AG10803 (cell line): ENCODE data around the gene METTL15.

Experiments
- DNase-seq: peaks from one replicate; pipeline ENCODE4 v3.0.0; 2010; ENCODE audit warnings: low read depth
- H3K4me3 ChIP-seq: 2 replicates; pipeline ENCODE4 v1.5.1; 2011; ENCODE audit warnings: mild to moderate bottlenecking, low read length, control low read depth
- TF ChIP-seq, protein P1 (sequence below): conservative IDR thresholded peaks from 2 replicates; pipeline ENCODE4 v1.5.1; 2011; ENCODE audit warnings: mild to moderate bottlenecking, low read length, control low read depth, inconsistent platforms

METTL15 gene

DNA sequence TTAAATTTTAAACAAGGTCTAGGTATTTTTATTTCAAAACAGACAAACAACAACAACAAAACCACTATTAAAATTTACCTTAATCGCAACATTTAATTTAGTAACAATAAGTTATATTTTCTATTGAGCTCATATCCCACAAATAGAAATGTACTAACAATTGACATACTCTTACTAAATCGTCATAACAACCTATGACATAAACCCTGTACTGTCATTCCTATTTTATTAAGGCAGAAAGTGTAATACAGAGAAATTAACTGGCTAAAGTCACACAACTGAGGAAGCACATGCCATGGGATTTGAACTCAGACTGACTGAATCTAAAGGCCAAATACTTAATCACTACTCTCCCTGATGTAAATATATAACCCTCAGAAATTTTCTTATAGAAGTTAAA is 3.2 kb upstream of the METTL15 start:
- no peak overlapping the region for H3K4me3 ChIP-seq
- DNase-seq = peak; percentile 16
- TF ChIP-seq, protein P1, sequence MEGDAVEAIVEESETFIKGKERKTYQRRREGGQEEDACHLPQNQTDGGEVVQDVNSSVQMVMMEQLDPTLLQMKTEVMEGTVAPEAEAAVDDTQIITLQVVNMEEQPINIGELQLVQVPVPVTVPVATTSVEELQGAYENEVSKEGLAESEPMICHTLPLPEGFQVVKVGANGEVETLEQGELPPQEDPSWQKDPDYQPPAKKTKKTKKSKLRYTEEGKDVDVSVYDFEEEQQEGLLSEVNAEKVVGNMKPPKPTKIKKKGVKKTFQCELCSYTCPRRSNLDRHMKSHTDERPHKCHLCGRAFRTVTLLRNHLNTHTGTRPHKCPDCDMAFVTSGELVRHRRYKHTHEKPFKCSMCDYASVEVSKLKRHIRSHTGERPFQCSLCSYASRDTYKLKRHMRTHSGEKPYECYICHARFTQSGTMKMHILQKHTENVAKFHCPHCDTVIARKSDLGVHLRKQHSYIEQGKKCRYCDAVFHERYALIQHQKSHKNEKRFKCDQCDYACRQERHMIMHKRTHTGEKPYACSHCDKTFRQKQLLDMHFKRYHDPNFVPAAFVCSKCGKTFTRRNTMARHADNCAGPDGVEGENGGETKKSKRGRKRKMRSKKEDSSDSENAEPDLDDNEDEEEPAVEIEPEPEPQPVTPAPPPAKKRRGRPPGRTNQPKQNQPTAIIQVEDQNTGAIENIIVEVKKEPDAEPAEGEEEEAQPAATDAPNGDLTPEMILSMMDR = no peak

DNA sequence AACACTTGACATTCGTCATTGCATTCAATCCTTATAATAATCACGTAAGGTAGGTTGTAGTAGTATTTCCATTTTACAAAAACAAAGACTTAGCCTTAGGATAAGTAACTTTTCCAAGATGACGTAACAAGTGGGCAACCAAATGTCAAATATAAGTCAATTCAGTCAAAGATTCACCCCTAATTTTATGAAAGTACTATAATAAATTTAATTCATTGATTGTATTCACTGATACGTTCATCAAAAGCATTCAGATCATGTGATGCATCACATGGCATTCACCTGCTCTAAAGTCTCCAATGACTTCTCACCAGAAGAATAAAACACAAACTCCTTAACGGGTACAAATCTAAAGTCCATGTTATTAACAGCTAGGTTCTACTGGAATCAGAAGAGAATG is 2.3 kb upstream of the METTL15 start:
- H3K4me3 ChIP-seq = no peak overlapping the region
- TF ChIP-seq, protein P1 = no peak
- DNase-seq = no peak

DNA sequence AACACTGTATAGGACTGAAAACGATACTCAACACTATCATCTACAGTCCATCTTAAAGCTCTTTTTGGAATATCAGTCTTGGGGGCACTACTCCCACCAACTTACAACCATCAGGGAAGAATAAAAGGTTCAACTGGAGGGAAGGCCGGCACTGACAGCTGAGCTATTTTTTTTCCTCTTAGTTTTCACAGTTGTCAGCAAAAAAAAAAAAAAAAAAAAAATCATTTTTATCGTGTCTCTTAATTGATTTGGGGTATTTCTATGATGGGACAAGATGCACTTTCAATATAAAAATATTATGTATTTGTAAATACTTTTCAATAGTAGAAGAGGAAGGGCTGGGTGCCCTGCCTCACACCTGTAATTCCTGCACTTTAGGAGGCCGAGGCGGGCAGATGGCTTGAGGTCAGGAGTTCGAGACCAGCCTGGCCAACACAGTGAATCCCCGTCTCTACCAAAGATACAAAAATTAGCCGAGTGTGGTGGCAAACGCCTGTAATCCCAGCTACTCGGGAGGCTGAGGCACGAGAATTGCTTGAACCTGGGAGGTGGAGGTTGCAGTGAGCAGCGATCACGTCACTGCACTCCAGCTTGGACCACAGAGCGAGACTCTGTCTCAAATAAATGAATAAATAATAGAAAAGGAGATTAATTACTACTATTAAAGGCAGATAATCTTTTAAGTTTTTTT is 1.7 kb upstream of the METTL15 start:
- DNase-seq = no peak
- H3K4me3 ChIP-seq = peak overlapping the region; percentile 86
- TF ChIP-seq, protein P1 = no peak

DNA sequence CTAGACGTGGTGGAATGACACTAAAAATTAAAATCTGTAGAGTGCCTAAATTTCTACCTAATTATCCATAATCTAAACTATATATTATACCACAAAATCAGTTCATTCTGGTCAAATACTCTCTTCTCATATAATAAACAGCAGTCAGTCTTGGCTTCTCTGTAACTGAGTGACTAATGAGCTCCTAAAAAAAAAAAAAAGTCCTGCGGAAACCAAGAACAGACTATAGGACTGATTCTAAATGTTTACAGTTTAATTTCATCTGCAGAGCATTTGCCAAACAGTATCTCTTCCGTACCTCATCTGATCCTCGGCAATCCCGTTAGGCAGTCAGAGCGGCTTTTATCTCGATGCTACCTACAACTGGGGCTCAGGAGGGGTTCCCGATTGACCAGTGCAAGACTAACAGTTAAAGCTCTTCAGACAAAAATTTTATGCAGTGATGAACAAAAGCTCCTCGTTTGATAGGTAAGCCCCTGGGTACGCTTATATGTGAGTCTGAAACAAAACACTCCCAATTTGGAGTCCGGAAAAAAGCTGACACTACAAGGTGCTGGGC is 918 bp upstream of the METTL15 start:
- peak; percentile 19 for DNase-seq

DNA sequence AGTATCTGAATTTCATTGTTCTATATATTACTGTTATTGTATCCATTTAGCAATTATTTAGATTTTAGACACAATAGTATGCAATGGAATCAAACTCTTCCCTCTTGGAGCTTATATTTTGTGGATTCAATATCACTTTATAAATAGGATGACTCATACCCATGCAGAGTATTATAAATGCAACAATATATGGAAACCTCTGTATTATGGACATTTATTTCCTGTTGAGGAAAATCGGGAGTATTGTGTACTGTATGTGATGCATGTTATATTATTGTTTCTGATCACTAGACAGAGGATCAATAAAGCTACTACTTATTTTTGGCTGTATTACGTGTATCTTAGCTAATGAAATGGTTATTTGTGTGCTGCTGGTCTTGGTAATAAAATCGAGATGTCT is 770 bp downstream of the METTL15 start:
- DNase-seq = no peak
- TF ChIP-seq, protein P1 = no peak
- H3K4me3 ChIP-seq = peak overlapping the region; percentile 71

More for the DNA sequence above, 918 bp upstream of the METTL15 start:
- peak overlapping the region; percentile 86 for H3K4me3 ChIP-seq
- TF ChIP-seq, protein P1 = no peak

DNA sequence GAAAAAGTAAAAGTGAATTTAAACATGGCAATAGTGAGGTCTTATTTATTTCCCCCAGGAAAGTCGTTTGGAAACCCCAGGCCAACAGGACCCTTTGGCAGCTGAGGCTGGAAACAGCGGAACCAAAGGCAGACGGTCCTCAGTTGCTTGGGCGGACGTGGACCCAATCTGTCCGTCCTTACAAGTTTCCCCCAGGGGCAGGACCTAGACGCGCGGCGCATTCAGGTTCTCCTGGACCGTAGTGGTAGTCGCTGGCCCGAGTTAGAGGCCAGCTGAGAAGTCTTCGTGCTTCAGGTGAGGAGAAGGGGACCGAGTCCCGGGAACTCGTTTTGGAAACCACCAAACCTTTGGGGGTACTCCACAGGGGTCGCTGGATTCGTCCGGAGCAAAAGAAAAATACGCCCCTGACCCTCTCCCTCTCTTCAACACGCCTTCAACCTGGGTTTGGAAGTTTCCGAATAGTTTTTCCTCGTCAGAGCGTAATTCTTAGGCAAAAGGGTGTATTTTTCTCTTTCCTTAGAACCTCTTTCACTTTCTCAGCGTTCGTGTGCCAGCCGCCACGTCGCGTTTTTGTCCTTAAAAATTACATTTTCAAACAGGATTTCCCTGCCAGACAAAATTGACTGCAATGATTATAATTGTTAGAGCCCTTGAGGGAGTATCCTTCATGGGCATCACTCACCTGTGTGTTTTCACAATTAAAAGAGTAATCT is 2.1 kb downstream of the METTL15 start:
- peak; percentile 82 for DNase-seq
- peak overlapping the region; percentile 80 for H3K4me3 ChIP-seq
- TF ChIP-seq, protein P1 = no peak

DNA sequence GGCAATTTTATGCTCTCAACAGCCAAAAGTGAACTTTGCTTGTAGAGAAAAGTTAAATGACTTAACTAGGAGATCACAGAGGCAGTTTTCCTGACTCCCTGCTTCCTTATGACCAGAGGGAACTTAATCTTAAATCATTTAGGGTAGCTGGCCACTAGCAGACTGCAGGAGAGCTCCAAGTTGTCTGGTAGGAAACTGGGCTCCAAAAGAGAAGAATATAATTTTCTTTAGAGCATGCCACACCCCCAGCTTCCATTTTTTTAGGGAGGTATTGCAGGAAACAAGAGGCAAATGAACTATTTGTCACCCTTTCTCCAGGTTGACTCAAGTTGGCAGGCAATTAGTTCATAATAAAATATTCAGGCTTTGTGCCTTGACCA is 2.6 kb downstream of the METTL15 start:
- TF ChIP-seq, protein P1 = no peak
- H3K4me3 ChIP-seq = peak overlapping the region; percentile 80
- peak; percentile 32 for DNase-seq
